Midbrain (tissue), 1 donor: Measurements from ENCODE around the gene NSMF.
"Not testable (repeated sequence)": the region's sequence is repeated elsewhere in the genome, so short reads cannot be mapped to it uniquely, and the experiment has no call there.

Experiments
- DNase-seq: peaks from one replicate; lab custom pipeline; 2025; lab: John Stamatoyannopoulos, UW

NSMF gene

DNA sequence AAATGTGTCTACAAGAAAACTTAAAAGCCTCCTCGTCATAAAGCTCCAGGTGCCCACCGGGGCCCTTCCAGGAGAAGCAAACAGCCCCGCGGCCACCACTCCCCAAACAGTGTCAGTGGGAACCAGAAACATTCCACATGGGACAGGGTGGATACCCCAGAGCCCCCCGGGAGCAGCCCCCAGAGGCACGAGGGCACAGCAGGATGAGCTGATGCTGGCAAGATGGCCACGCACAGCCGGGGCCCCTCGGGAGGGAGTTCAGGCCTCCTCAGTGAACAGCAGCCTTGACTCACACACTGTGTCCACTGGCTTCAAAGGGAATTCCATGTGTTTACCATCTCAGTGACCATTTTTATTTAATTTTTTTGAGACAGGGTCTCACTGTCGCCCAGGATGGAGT is 46.7 kb downstream of the NSMF start:
- no peak for DNase-seq

DNA sequence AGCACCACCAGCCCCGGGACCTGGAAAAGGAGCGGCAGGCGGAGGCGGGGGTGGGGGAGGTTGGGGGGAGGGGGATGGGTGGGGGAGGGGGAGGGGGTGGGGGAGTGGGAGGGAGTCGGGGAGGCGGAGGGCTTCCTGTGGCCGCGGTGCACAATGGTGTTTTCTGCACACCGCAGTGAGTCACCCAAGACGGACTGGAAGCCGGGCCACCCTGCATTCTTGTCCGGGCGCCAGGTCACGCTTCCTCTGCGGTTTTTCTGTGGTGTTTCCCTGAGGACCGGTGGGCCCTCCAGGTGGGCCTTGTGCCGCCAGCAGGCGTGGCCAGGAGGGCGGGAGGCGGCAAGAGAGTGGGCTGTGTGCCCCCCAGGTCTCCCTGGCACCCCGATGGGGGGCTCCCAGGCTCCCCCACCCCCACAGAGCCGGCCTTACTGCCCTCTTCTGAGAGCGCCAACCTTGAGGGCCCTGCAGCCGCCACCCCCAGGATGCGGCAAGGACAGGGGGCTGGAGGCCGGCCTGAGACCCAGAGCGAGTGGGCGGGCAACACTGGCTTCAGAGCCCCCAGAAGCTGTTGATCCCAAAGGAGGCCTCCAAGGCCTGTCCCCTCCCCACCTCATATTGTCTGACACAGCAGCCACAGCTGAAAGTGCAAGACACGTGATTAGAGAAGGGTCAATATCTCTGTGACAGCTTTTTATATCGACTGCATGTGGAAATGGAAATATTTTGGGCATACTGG is 47.3 kb downstream of the NSMF start:
- no peak for DNase-seq

DNA sequence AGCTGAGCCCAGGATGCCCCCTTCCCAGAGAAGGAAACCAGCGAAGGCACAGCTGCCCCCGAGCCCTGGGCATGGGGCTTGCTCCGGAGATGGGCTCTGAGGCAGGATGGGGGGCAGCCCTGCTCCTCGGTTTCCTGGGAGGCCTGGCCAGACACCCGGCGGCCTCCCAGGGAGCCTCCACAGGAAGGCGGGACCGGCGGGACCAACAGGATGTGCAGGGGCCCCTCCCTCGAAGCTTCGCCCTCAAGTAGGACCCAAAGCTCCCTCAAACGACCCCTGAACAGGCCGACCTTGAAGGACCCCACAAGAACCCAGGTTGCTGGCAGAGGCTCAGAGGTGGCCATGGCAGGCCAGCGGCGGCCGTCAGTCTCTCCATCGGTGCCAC is 47.9 kb downstream of the NSMF start:
- DNase-seq = no peak

DNA sequence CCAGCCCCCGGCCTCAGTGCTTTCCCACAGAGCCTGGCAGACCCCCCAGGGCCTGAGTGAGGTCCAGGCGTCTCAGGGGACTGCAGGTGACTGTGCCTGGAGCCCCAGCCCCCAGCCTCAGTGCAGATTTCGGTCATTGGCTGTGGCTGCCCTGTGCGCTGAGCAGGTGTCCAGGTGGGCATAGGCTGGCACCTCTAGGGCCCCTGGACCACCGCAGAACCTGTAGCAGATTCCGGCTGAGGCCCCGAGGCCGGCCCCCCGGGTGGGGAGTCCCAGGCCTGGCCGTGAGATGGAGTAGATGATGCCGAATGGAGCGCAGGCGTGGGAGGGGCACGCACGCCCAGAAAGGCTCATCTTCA is 48.3 kb downstream of the NSMF start:
- DNase-seq = no peak

DNA sequence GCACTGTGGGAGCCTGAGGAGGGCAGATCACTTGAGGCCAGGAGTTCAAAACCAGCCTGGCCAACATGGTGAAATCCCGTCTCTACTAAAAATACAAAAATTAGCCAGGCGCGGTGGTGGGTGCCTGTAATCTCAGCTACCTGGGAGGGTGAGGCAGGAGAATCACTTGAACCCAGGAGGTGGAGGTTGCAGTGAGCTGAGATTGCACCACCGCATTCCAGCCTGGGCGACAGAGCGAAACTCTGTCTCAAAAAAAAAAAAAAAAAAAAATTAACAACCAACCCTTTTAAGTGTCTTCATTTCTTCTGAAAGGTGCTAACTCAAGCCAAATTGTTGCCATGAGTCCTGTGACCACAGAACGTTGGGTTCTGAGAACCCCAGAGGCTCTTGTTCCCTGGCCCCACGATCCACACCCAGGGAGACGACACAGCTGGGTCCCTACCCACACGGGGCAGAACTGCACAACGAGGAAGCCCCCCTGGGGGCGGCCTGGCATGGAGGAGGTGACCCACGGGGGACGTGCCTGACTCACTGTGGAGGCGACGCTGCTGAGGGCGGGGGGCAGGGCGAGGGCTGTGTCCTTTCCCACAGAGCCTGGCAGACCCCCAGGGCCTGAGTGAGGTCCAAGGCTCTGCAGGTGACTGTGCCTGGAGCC is 48.8 kb downstream of the NSMF start:
- DNase-seq = not testable (repeated sequence)

DNA sequence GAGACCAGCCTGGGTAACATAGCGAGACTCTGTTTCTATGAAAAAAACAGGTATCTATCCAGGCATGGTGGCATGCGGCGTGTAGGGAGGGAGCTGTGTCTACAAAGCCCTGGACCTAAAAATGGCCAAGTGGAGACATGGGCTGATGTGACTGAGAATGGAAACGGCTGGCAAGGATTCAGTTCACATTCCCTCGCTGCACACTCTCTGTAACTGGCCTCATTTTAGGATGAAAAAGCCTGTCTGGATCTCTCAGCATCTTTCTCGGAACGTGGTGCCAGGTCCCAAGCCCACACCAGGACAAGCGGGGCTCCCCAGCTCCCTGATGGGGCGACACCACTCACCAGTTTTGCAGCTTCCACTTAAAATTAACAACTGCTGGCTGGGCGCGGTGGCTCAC is 49.6 kb downstream of the NSMF start:
- DNase-seq = no peak

DNA sequence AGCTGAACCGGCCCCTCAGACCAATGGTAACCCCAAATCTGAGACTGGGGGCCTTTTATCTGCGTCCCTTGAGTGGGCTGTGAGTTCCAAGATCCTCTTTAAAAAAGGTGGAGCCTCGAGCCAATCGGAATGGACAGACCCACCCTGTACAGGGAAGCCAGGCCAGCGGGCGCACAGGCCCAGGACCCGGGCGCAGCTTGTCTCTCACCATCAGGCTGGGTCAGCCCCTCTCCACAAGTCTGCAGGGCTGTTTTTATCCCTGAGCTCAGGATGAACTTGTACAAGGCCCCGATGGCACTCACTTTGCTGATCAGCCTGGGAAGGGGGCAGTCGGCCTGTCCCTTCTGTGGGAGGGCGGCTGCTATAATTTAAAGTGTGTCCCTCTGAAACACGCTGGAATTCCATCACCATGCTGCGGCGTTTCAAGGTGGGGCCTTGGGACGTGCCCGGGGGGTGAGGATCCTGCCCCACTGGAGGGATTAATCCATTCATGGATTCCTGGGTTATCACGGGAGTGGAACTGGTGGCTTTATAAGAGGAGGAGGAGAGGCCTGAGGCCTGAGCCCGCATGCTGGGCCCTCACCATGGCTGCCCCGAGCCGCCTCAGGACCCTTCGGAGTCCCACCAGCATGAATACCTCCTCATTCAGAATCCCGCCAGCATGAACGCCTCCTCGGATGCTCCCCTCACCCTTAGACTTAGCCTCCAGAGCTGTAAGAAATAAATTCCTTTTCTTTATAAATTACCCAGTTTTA is 50.3 kb downstream of the NSMF start:
- no peak for DNase-seq

DNA sequence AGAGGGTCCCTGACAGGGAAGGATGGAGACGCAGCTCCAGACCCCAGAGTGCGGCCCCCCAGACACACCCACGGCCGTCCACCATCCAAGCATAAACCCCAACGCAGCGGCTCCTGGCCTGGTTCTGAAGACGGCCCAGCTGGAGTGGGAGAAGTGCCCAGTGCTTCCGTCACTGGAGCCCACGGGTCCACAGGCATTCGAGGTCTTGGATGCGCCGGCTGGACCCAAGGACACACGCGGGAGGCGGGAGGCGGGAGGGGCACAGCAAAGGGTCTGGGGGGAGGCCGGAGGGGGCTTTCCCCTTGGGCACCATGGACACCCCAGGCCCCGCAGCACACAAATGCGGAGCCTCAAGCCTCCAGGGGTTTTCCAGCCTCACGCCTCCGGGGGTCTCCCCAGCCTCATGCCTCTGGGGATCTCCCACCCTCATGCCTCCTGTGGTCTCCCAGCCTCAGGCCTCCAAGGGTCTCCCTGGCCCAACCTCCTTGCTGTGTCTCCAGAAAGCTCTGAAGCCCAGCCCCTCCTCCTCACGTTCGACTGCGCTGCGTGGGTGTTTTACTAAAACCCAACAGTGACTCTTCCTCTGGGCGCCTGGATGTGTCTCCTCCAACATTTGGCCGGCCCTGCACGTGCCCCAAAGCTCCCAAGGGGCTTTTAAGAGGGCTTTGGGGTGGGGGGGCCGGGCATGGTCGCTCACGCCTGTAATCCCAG is 51.4 kb downstream of the NSMF start:
- DNase-seq = no peak

DNA sequence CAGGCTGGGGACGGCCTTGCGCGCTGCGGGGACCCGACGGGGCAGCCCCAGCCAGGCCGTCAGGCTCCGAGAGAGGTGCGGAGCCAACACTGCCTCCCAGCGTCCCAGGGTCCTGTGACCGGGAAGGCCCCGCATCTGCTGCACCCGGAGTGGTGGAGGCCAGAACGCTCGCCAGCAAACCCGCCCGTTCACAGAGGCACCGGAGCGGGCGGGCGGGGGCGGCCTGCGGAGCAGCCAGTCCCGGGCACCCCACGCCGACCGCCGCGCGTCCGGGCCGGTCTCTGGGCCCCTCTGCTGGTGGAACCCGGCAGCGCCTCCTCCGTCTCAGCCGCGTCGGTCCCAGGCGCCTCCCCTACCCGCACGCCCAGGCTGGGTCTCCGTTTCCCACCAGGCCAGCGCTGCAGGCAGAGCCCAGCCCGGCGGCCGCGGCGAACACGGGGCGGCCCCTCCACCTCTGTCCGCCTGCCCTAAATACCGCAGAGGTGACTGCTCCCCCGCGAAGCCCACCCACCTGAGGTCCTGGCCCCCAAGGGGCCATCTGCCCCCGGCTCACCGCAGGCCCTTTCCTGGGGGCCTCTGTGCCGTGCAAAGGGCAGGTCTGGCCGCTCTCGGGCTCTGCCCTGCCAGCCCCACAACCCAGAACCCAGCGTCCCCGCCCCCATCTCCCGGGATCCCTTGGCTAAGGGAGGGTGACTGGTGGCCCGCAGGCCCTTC is 52.1 kb downstream of the NSMF start:
- DNase-seq = peak; percentile 47

DNA sequence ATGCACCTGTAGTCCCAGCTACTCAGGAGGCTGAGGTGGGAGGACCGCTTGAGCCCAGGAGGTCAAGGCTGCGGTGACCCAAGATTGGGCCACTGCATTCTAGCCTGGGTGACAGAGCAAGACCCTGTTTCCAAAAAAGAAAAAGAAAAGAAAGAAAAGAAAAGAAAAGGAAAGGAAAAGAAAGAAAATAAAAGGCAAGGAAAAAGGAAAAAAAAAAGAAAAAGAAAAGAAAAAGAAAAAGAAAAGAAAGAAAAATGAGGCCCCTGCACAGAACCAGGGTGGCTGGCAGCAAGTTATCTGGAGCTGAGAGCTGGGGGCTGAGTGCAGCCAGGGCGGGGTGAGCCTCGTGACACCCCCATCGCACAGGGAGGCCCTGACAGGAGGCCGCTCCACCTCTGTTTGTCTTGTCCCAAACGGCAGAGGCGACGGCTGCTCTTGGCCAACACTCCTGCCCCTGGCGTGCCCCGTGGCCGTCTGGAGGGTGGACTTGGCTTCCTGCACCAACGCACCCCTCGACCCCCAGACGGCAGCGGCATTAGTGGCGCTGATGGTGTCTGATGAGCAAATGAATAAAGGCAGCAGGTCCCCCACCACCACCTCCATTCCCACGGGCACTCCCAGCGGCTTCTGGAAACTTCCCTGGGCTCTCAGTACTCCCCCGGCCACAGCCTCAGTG is 52.9 kb downstream of the NSMF start:
- DNase-seq = no peak

DNA sequence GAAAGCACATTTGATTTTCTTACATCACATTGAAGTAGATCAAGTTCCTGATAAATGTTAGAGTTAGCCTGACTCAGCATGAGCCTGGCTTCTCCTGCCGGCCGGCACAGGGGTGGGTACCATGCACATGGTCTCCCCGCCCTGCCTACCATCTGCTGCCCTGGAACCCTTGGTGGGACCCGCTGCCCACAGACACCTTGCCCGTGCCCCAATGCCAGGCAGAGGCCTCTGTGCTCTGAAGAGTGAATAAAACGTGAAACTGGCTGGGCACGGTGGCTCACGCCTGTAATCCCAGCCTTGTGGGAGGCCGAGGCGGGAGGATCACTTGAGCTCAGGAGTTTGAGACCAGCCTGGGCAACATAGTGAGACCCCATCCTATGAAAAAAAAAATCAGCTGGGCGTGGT is 53.5 kb downstream of the NSMF start:
- DNase-seq = no peak

DNA sequence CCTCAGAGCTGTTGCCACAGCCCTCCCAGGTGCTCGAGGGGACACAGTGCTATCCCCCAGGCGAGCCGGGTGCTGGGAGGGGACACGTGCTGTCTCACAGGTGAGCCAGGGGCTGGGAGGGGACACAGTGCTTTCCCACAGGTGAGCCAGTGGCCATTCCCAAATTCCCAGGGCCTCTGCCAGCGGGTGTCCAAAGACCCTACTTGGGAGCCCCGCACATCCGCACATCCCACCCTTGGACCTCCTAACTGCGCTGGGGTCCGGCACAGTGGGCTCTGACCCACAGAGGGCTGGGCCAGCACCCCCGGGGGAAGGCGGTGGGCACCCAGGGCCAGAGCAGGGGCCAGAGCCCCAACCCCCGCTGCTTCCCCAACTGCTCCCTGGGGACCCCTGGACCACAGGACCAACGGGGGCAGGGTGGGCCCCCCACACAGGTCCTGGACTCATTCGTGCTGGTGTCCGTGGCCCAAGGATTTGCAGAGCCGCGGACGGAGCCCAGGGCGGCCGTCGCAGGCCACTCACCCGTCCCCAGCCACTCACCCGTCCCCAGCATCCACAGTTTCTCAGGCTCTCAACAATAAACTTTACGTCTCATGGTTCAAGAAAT is 54.1 kb downstream of the NSMF start:
- DNase-seq = no peak

DNA sequence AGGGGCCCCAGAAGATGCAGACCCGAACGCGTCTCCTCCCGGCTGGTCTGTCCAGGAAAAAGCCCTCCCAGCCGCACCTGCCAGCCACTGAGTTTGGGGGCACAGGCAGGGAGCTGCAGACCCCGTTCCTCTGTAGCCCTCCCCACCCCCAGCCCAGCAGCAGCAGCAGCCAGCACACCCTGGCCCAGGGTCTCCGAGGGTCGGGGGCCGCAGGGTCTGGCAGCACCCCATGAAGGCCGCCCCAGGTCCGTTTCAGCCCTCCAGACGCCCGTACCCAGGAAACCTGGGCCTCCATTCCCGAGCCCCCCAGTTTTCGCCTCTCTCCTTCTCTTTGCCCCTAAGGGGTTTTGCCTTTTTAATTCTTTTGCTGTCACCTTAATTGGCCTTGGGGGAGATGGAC is 55.9 kb downstream of the NSMF start:
- no peak for DNase-seq

DNA sequence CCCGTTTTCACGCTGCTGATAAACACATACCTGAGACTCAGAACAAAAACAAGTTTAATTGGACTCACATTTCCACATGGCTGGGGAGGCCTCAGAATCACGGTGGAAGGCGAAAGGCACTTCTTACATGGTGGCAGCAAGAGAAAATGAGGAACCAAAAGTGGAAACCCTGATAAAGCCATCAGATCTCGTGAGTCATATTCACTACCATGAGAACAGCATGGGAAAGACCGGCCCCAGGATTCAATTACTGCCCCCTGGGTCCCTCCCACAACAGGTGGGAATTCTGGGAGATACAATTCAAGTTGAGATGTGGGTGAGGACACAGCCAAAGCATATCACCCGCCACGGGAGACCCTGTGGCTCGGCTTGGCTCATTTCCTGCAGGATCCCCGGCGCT is 56.4 kb downstream of the NSMF start:
- DNase-seq = no peak

DNA sequence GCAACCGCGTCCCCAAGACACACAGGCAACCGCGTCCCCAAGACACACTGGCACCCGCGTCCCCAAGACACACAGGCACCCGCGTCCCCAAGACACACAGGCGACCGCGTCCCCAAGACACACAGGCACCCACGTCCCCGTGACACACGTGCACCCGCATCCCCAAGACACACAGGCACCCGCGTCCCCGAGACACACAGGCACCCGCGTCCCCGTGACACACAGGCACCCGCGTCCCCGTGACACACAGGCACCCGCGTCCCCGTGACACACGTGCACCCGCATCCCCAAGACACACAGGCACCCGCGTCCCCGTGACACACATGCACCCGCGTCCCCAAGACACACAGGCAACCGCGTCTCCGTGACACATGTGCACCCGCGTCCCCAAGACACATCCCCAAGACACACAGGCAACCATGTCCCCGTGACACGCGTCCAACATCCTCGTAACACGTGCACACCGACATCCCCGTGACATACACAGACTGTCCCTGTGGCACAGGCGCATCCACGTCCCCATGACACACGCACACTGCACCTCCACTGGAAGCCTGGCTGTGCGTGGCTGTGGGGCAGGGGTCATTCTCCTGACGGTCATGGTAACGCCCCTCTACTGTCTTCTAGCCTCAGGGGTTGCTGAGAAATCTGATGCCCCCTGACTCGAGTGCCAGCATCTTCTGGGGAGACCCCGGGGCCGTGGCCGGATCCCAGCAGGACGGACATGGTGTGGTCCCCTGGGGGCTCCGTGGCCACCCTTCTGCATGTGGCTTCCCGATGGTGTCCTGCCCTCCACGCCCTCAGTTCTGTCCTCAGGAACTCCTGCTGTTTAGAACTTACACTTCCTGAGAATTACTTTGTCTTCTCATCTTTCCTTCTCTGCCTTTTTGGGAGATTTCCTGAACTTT is 60.3 kb downstream of the NSMF start:
- DNase-seq = no peak

DNA sequence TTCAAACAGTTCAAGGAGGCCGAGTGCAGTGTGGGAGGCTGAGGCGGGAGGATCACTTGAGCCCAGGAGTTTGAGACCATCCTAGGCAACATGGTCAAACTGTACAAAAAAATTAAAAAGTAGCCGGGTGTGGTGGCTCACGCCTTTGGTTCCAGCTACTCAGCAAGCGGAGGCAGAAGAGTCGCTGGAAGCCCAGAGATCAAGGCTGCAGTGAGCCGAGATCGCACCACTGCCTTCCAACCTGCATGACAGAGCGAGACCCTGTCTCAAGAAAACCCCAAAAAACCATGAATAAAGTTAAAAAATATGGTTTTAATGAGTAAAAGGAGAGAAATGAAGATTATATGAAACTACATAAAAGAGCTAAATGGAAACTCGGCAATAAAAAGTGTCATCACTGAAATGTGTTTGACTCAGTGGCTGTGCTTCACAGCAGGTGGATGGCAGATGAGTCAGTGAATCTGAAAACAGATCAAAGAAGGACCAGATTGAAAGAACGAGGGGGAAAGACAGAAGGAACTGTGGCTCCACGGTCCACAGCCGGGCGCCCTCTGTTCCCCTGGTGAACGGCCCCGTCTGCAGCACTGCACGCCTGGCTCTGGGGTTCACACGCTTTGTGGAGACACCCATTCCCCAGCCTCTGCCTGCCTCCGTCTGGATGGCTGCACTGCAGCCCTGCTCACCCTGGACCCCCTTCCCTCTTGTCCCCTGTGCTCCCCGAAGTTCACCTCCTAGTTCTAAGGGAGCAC is 61.3 kb downstream of the NSMF start:
- DNase-seq = no peak
